PC-9 (cell line): ENCODE measurements around the gene NBEAL2.

ENCODE experiments used
- EZH2 ChIP-seq: fragments of 200-600 bp; sonication (generic); IDR thresholded peaks from 2 replicates; pipeline ENCODE4 v1.8.0; 2017; ENCODE audit warnings: antibody characterized with exemption, low read depth
- TF ChIP-seq, protein P1 (sequence below): fragments of 200-600 bp; sonication (generic); conservative IDR thresholded peaks from 2 replicates; pipeline ENCODE4 v1.6.1; 2017; ENCODE audit warnings: mixed run types, antibody characterized with exemption, mild to moderate bottlenecking, moderate library complexity

DNA sequence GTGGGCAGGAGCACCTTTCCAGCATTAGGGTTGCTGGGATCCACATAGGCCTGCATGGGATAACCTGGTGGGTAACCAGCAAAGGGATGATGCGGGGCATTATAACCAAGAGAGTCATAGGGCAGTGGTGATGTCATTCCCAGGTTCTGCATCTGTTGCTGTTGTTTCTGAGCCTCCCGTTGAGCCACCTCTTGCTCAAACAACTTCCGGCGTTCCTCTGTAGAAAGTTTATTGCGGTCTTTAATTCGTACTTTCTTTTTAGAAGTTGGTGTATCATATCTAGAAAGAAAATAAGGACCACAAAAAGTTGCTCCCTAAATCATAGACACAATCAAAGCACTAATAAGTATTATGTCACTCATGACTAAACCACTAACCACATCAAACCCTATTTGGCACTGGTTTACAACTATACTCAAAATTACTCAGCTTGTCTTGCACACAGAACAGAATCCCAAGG is 77.8 kb downstream of the NBEAL2 start:
- TF ChIP-seq, protein P1, sequence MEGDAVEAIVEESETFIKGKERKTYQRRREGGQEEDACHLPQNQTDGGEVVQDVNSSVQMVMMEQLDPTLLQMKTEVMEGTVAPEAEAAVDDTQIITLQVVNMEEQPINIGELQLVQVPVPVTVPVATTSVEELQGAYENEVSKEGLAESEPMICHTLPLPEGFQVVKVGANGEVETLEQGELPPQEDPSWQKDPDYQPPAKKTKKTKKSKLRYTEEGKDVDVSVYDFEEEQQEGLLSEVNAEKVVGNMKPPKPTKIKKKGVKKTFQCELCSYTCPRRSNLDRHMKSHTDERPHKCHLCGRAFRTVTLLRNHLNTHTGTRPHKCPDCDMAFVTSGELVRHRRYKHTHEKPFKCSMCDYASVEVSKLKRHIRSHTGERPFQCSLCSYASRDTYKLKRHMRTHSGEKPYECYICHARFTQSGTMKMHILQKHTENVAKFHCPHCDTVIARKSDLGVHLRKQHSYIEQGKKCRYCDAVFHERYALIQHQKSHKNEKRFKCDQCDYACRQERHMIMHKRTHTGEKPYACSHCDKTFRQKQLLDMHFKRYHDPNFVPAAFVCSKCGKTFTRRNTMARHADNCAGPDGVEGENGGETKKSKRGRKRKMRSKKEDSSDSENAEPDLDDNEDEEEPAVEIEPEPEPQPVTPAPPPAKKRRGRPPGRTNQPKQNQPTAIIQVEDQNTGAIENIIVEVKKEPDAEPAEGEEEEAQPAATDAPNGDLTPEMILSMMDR: no peak
- no peak for TF ChIP-seq EZH2
